Measurements from ENCODE around the gene SLC4A8.

SLC4A8 gene

GRCh38 chr12:51528852-51529650 is 104.4 kb downstream of the SLC4A8 start:
- DNase-seq, result peak in 1 of 2 experiments; percentile 15

- no peak for DNase-seq
These were observed 105.0 kb downstream of the SLC4A8 start for GRCh38 chr12:51529651-51529970.

GRCh38 chr12:51530208-51530607 is 105.6 kb downstream of the SLC4A8 start:
- no peak for DNase-seq

- no peak for DNase-seq
These were observed 106.8 kb downstream of the SLC4A8 start for GRCh38 chr12:51531284-51531977.

- DNase-seq, result peak; percentile 26 to 81
These were observed 107.4 kb downstream of the SLC4A8 start for GRCh38 chr12:51531978-51532497.

- peak in 1 of 2 experiments; percentile 45 for DNase-seq
These were observed 109.2 kb downstream of the SLC4A8 start for GRCh38 chr12:51533799-51534198.

GRCh38 chr12:51534216-51535074 is 109.8 kb downstream of the SLC4A8 start:
- no peak for DNase-seq

GRCh38 chr12:51536159-51536558 is 111.5 kb downstream of the SLC4A8 start:
- DNase-seq, result no peak

- no peak for DNase-seq
These were observed 113.5 kb downstream of the SLC4A8 start for GRCh38 chr12:51538149-51538548.

- no peak for DNase-seq
These were observed 114.0 kb downstream of the SLC4A8 start for GRCh38 chr12:51538599-51538998.

GRCh38 chr12:51540996-51541395 is 116.4 kb downstream of the SLC4A8 start:
- DNase-seq, result no peak

GRCh38 chr12:51546097-51546496 is 121.5 kb downstream of the SLC4A8 start:
- DNase-seq, result no peak

- no peak for DNase-seq
These were observed 123.0 kb downstream of the SLC4A8 start for GRCh38 chr12:51547606-51548005.

- no peak for DNase-seq
These were observed 123.6 kb downstream of the SLC4A8 start for GRCh38 chr12:51548241-51548640.

- no peak for DNase-seq
These were observed 125.0 kb downstream of the SLC4A8 start for GRCh38 chr12:51549637-51550036.

All from NCI-H446 (cell line).